GM12878 (cell line): Measurements from ENCODE around the gene SCTR. TPM values are rescaled to one million over a fixed set of nuclear protein-coding genes. Genes with fewer than 3 reads are reported as not detected.

Experiments
- ATAC-seq: fragments of 200-7000 bp; cut with Tn5 transposase; 3 replicates; pipeline ENCODE4 v1.9.1; 2020; ENCODE audit warnings: mild to moderate bottlenecking, moderate library complexity
- BruUV-seq: library from RNA; stranded (reverse); fragments of 400-500 nt; replicated peaks from 2 replicates; lab custom pipeline; 2021; lab: Mats Ljungman, UMichigan
- CTCF ChIA-PET: fragments of 300-600 bp; sonication (Branson Sonifier 250); formaldehyde crosslinking; extraction: SDS; loops from one replicate; lab custom pipeline; 2021; ENCODE audit warnings: inconsistent platforms; lab: Yijun Ruan, JAX
- POLR2A ChIA-PET: fragments of 350-600 bp; formaldehyde crosslinking; extraction: SDS; loops from one replicate; lab custom pipeline; 2021; ENCODE audit warnings: inconsistent platforms; lab: Charles Lee
- RAD21 ChIA-PET: fragments of 300-600 bp; sonication (Branson Sonifier 250); formaldehyde crosslinking; loops from one replicate; lab custom pipeline; 2023; ENCODE audit warnings: antibody characterized with exemption; ENCODE audit not compliant: unreplicated experiment; lab: Charles Lee
- SMC1A ChIA-PET: fragments of 300-600 bp; sonication (Branson Sonifier 250); formaldehyde crosslinking; loops from one replicate; lab custom pipeline; 2023; ENCODE audit not compliant: unreplicated experiment, uncharacterized antibody; lab: Charles Lee
- DNase-seq: peaks from one replicate; pipeline ENCODE4 v3.0.0-alpha.2; 2011; ENCODE audit warnings: low read depth, low spot score
- FAIRE-seq: peaks from 3 replicates; lab custom pipeline; 2011; peaks lifted over from hg19 to GRCh38; lab: Jason Lieb, UNC
- H2AFZ ChIP-seq: 2 replicates; pipeline ENCODE4 v1.6.0; 2011; ENCODE audit warnings: low read depth, low read length, control low read depth; ENCODE audit not compliant: control insufficient read depth
- H3K27ac ChIP-seq: 2 replicates; pipeline ENCODE4 v1.5.1; 2011; ENCODE audit warnings: control low read depth; ENCODE audit not compliant: control insufficient read depth, insufficient read depth
- H3K27me3 ChIP-seq, 2 experiments: replicated peaks in 1 of 2; 2 replicates each; pipeline versions ENCODE4 v1.6.0 to v1.6.1; 2011; ENCODE audit warnings: low read length in 1 of 2; ENCODE audit not compliant: control insufficient read depth in 2 of 2, insufficient read depth in 2 of 2
- H3K36me3 ChIP-seq, 2 experiments: 2 replicates each; pipeline ENCODE4 v1.5.1; 2011; ENCODE audit warnings: low read length in 1 of 2; ENCODE audit not compliant: control insufficient read depth in 2 of 2, insufficient read depth in 2 of 2
- H3K4me1 ChIP-seq: 2 replicates; pipeline ENCODE4 v1.6.1; 2011; ENCODE audit warnings: mild to moderate bottlenecking, low read length, moderate library complexity, mixed read lengths; ENCODE audit not compliant: control insufficient read depth, insufficient read depth
- H3K4me2 ChIP-seq: 2 replicates; pipeline ENCODE4 v1.6.0; 2011; ENCODE audit warnings: control low read depth; ENCODE audit not compliant: control insufficient read depth, insufficient read depth
- H3K4me3 ChIP-seq: fragments of 200-600 bp; sonication (generic); 2 replicates; pipeline ENCODE4 v1.5.1; 2016
- H3K79me2 ChIP-seq: 2 replicates; pipeline ENCODE4 v1.6.0; 2011; ENCODE audit warnings: low read length; ENCODE audit not compliant: control insufficient read depth, insufficient read depth
- H3K9ac ChIP-seq: 2 replicates; pipeline ENCODE4 v1.8.0; 2011; ENCODE audit warnings: low read length, control low read depth, mixed read lengths; ENCODE audit not compliant: control insufficient read depth, insufficient read depth
- H3K9me3 ChIP-seq: replicated peaks from 3 replicates; pipeline ENCODE4 v1.5.1; 2011; ENCODE audit warnings: mild to moderate bottlenecking, low read length; ENCODE audit not compliant: control insufficient read depth, insufficient read depth
- H4K20me1 ChIP-seq: 2 replicates; pipeline ENCODE4 v1.6.0; 2011; ENCODE audit not compliant: control insufficient read depth, insufficient read depth
- BHLHE40 ChIP-seq, 2 experiments: fragments of 450-650 bp in 1 of 2; IDR thresholded peaks; 2 replicates each; pipeline ENCODE4 v1.6.1; 2011 to 2017; ENCODE audit warnings: low read depth in 2 of 2, borderline replicate concordance in 1 of 2, improper control_type of control experiment in 1 of 2, low read length in 1 of 2, mild to moderate bottlenecking in 1 of 2
- CREM ChIP-seq: IDR thresholded peaks from 2 replicates; pipeline ENCODE4 v1.6.1; 2014; ENCODE audit warnings: antibody characterized with exemption, low read depth
- EP300 ChIP-seq, 2 experiments: fragments of 150-350 bp in 1 of 2; IDR thresholded peaks; 2 replicates each; pipeline ENCODE4 v1.6.1; 2011 to 2012; ENCODE audit warnings: low read depth in 2 of 2, low read length in 2 of 2, borderline replicate concordance in 1 of 2, improper control_type of control experiment in 1 of 2, inconsistent platforms in 1 of 2; ENCODE audit not compliant: control insufficient read depth in 1 of 2
- ESRRA ChIP-seq: IDR thresholded peaks from 2 replicates; pipeline ENCODE4 v1.6.1; 2012; ENCODE audit warnings: mild to moderate bottlenecking, low read length, improper control_type of control experiment
- HDGF ChIP-seq: fragments of 450-650 bp; IDR thresholded peaks from 2 replicates; pipeline ENCODE4 v1.6.1; 2016; ENCODE audit warnings: antibody characterized with exemption
- IKZF1 ChIP-seq: fragments of 450-650 bp; conservative IDR thresholded peaks from 2 replicates; pipeline ENCODE4 v1.6.1; 2017; ENCODE audit warnings: antibody characterized with exemption, mild to moderate bottlenecking
- NR2F1 ChIP-seq: fragments of 450-650 bp; conservative IDR thresholded peaks from 2 replicates; pipeline ENCODE4 v1.6.1; 2017; ENCODE audit warnings: mild to moderate bottlenecking
- NRF1 ChIP-seq: conservative IDR thresholded peaks from 2 replicates; pipeline ENCODE4 v1.6.1; 2011; ENCODE audit warnings: mild to moderate bottlenecking, low read depth, low read length, improper control_type of control experiment
- PML ChIP-seq: IDR thresholded peaks from 2 replicates; pipeline ENCODE4 v1.6.1; 2012; ENCODE audit warnings: low read length, inconsistent platforms
- RUNX3 ChIP-seq: IDR thresholded peaks from 2 replicates; pipeline ENCODE4 v1.6.1; 2012; ENCODE audit warnings: low read length, inconsistent platforms
- SMAD5 ChIP-seq: IDR thresholded peaks from 2 replicates; pipeline ENCODE4 v1.6.1; 2016; ENCODE audit warnings: antibody characterized with exemption, low read depth
- SMARCA5 ChIP-seq: fragments of 450-650 bp; IDR thresholded peaks from 2 replicates; pipeline ENCODE4 v1.6.1; 2017; ENCODE audit warnings: mild to moderate bottlenecking
- TCF12 ChIP-seq: IDR thresholded peaks from 2 replicates; pipeline ENCODE4 v1.6.1; 2011; ENCODE audit warnings: low read depth, mild to moderate bottlenecking, low read length
- YY1 ChIP-seq: IDR thresholded peaks from 2 replicates; pipeline ENCODE4 v1.6.1; 2011; ENCODE audit warnings: low read depth, mild to moderate bottlenecking, low read length
- ZSCAN29 ChIP-seq: fragments of 450-650 bp; IDR thresholded peaks from 2 replicates; pipeline ENCODE4 v1.6.1; 2017; ENCODE audit warnings: mild to moderate bottlenecking, moderate library complexity
- WGBS: methylation state at CpG from one replicate; pipeline ENCODE4 v1.1.6; 2016; ENCODE audit warnings: low lambda C conversion rate; ENCODE audit not compliant: insufficient replicate concordance, insufficient coverage; ENCODE audit errors: missing lambda C conversion rate; 5-methylcytosine and 5-hydroxymethylcytosine counted together
- in situ Hi-C: fragments of 300-500 bp; cut with MboI; formaldehyde crosslinking; loops from 9 replicates; pipeline ENCODE4 v1.14.3; 2018; ENCODE audit warnings: mixed read lengths
- intact Hi-C: fragments of 100-400 bp; cut with micrococcal nuclease; formaldehyde crosslinking; loops from one replicate; pipeline ENCODE4 v1.14.2; 2022; ENCODE audit not compliant: unreplicated experiment
- polyA plus RNA-seq, 11 experiments: library from polyadenylated mRNA; depleted of rRNA in 4 of 11; unstranded in 6 of 11; stranded (reverse) in 5 of 11; fragments of >200 nt; fragmentation: Nextera tagmentation in 4 of 11; fragmentation: Illumina TruSeq in 1 of 11; extraction: Ambion mirVana in 4 of 11; extraction: Trizol in 1 of 11; gene quantifications; 1 replicate in 1 of 11; 2 replicates in 10 of 11; pipeline versions ENCODE4 v1.2.1 to v1.2.3, GENCODE V29; 2011 to 2016; ENCODE audit warnings: inconsistent platforms in 2 of 11, missing spikeins in 2 of 11, low read depth in 1 of 11
- total RNA-seq, 4 experiments: library from RNA; depleted of rRNA in 3 of 4; stranded (reverse); fragments of >200 nt in 3 of 4; fragmentation: Illumina TruSeq in 1 of 4; extraction: Trizol in 1 of 4; gene quantifications; 2 replicates each; pipeline versions ENCODE4 v1.2.1 to v1.2.3, GENCODE V29; 2013 to 2021
- TF ChIP-seq, protein P1 (sequence below): IDR thresholded peaks from 2 replicates; pipeline ENCODE4 v1.6.1; 2011; ENCODE audit warnings: mild to moderate bottlenecking, low read depth, low read length, moderate library complexity; ENCODE audit not compliant: insufficient replicate concordance
- TF ChIP-seq, protein P2 (sequence below): fragments of 450-650 bp; IDR thresholded peaks from 2 replicates; pipeline ENCODE4 v1.6.1; 2018; ENCODE audit warnings: borderline replicate concordance, mild to moderate bottlenecking; ENCODE audit not compliant: partially characterized antibody
- TF ChIP-seq, protein P3 (sequence below): fragments of 450-650 bp; IDR thresholded peaks from 2 replicates; pipeline ENCODE4 v1.6.1; 2018; ENCODE audit warnings: mild to moderate bottlenecking, low read depth, moderate library complexity; ENCODE audit not compliant: partially characterized antibody

SCTR gene
- total and polyA plus RNA-seq, 10 of the 15 experiments (the other 5 are each of a cell fraction or from before 2014, with no cell fraction given) = 0.26 TPM; not detected in 9

DNA sequence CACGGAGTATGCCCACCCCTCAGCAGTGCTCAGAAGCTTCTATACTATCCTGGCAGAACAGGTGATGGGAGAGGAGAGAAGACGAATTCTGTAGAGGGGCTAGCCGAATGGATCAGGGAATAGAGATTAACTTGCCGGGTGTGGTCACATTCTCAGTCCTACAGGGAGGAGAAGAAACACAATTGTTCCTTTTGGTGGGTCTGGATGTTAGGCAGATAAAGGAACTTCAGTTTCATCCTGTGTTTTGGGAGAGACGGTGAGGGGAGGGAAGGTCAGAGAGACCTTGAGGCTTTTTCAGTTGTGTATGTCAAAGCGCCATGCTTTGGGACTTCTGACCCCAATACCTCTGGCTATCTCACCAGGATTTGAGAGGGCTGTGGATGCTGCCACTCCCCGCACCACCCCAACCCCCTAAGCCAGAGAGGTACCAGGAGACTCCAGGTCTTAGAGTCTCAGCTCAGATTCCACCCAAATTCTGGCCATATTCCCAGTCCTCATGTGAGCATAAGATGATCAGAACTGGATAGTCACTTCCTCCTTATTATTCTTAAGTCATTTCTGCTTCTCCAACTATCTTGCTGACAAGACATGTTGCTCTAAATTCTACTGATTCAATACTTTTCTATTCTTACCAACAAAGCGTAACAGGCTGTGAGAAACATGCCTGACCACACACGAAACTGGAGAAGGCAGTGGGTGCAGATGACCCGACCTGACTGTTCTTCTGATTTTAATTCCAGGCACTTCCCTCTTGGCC, 94.9 kb downstream of the SCTR start:
- no peaks in the 10 kb centered on the region for H3K36me3 ChIP-seq
- DNase-seq (peak; percentile 35), FAIRE-seq (no peak), ATAC-seq (peak; percentile 17)
- no peak overlapping the region for H3K4me2 ChIP-seq
- WGBS = 49% methylated on average over 10 of the region's 10 CpGs
- H3K4me3 ChIP-seq = no peak overlapping the region
- no TSS peak for BruUV-seq
- no peak overlapping the region for H2AFZ ChIP-seq
- H3K9me3 ChIP-seq = no peaks in the 10 kb centered on the region
- ChIA-PET SMC1A (interaction anchor here (0.6 to 3.7 kb wide), 5 partner anchors 9 to 792 kb away, joined by 3 to 23 read pairs (median 4); no protein-coding TSS in a partner anchor), RAD21 (no interaction called here), POLR2A (interaction anchor here (1.5 kb wide), 1 partner anchor 78 kb away, joined by 3 read pairs; no protein-coding TSS in a partner anchor), CTCF (interaction anchor here (0.8 to 1.7 kb wide), 6 partner anchors 14 to 677 kb away, joined by 3 to 9 read pairs (median 4); no protein-coding TSS in a partner anchor)
- H3K9ac ChIP-seq = no peak overlapping the region
- in situ Hi-C loops = no loop called here
- H3K27ac ChIP-seq = no peak overlapping the region
- intact Hi-C loops = no loop called here
- H3K27me3 ChIP-seq = peaks cover 0 to 5% of the 10 kb centered on the region in 2 experiments; a peak in 2 of 4 replicates
- H3K79me2 ChIP-seq = no peaks in the 10 kb centered on the region
- peaks cover 17% of the 10 kb centered on the region; the same call in 1 of the 2 replicates for H3K4me1 ChIP-seq
- H4K20me1 ChIP-seq = no peaks in the 10 kb centered on the region
- TF ChIP-seq SMARCA5 = no peak
- no peak for TF ChIP-seq NRF1
- no peak for TF ChIP-seq YY1
- TF ChIP-seq ESRRA = no peak
- no peak for TF ChIP-seq PML
- no peak for TF ChIP-seq IKZF1
- TF ChIP-seq, protein P1, sequence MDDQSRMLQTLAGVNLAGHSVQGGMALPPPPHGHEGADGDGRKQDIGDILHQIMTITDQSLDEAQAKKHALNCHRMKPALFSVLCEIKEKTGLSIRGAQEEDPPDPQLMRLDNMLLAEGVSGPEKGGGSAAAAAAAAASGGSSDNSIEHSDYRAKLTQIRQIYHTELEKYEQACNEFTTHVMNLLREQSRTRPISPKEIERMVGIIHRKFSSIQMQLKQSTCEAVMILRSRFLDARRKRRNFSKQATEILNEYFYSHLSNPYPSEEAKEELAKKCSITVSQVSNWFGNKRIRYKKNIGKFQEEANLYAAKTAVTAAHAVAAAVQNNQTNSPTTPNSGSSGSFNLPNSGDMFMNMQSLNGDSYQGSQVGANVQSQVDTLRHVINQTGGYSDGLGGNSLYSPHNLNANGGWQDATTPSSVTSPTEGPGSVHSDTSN = no peak
- TF ChIP-seq, protein P2, sequence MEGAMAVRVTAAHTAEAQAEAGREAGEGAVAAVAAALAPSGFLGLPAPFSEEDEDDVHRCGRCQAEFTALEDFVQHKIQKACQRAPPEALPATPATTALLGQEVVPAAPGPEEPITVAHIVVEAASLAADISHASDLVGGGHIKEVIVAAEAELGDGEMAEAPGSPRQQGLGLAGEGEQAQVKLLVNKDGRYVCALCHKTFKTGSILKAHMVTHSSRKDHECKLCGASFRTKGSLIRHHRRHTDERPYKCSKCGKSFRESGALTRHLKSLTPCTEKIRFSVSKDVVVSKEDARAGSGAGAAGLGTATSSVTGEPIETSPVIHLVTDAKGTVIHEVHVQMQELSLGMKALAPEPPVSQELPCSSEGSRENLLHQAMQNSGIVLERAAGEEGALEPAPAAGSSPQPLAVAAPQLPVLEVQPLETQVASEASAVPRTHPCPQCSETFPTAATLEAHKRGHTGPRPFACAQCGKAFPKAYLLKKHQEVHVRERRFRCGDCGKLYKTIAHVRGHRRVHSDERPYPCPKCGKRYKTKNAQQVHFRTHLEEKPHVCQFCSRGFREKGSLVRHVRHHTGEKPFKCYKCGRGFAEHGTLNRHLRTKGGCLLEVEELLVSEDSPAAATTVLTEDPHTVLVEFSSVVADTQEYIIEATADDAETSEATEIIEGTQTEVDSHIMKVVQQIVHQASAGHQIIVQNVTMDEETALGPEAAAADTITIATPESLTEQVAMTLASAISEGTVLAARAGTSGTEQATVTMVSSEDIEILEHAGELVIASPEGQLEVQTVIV = no peak
- 0 out of 2 replicates have a peak, but pooled peaks have one; percentile 20 for TF ChIP-seq NR2F1
- 0 out of 2 replicates have a peak, but pooled peaks have one; percentile 17 for TF ChIP-seq RUNX3
- TF ChIP-seq CREM = no peak
- TF ChIP-seq BHLHE40 (IDR thresholded peaks at IDR 0.05; ENCODE audit: borderline replicate concordance in 1 of 2, low read depth in 2 of 2, low read length in 1 of 2) = 0 out of 4 replicates have a peak, but pooled peaks have one; percentile 16 to 34
- TF ChIP-seq SMAD5 = no peak
- TF ChIP-seq, protein P3, sequence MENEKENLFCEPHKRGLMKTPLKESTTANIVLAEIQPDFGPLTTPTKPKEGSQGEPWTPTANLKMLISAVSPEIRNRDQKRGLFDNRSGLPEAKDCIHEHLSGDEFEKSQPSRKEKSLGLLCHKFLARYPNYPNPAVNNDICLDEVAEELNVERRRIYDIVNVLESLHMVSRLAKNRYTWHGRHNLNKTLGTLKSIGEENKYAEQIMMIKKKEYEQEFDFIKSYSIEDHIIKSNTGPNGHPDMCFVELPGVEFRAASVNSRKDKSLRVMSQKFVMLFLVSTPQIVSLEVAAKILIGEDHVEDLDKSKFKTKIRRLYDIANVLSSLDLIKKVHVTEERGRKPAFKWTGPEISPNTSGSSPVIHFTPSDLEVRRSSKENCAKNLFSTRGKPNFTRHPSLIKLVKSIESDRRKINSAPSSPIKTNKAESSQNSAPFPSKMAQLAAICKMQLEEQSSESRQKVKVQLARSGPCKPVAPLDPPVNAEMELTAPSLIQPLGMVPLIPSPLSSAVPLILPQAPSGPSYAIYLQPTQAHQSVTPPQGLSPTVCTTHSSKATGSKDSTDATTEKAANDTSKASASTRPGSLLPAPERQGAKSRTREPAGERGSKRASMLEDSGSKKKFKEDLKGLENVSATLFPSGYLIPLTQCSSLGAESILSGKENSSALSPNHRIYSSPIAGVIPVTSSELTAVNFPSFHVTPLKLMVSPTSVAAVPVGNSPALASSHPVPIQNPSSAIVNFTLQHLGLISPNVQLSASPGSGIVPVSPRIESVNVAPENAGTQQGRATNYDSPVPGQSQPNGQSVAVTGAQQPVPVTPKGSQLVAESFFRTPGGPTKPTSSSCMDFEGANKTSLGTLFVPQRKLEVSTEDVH = no peak
- no peak for TF ChIP-seq TCF12
- no peak for TF ChIP-seq HDGF
- no peak for TF ChIP-seq ZSCAN29
- TF ChIP-seq EP300 (IDR thresholded peaks at IDR 0.05; ENCODE audit: borderline replicate concordance in 1 of 2, control insufficient read depth in 1 of 2, low read depth in 2 of 2, low read length in 2 of 2) = peak in 1 of 2 experiments; percentile 16; a peak in 1 of 4 replicates
